NT2/D1 (cell line): ENCODE results near the gene NECTIN1.

ENCODE experiments used
- SUZ12 ChIP-seq: IDR thresholded peaks from 2 replicates; pipeline ENCODE4 v1.6.1; 2011; ENCODE audit not compliant: insufficient read length, insufficient read depth; ENCODE audit errors: extremely low read depth
- YY1 ChIP-seq: IDR thresholded peaks from 2 replicates; pipeline ENCODE4 v1.6.1; 2011; ENCODE audit not compliant: insufficient read length, insufficient read depth
- ZNF274 ChIP-seq: IDR thresholded peaks from 2 replicates; pipeline ENCODE4 v1.6.1; 2011; ENCODE audit warnings: mild to moderate bottlenecking, low read depth, low read length

GRCh38 chr11:119637481-119637880 is 91.5 kb downstream of the NECTIN1 start:
- TF ChIP-seq ZNF274 (no peak), SUZ12 (no peak), YY1 (no peak)
